D721Med (cell line): ENCODE measurements around the gene NYAP2.

ENCODE experiments used
- DNase-seq: peaks from one replicate; pipeline ENCODE4 v3.0.0; 2011; ENCODE audit warnings: low spot score; ENCODE audit not compliant: insufficient read length
- FAIRE-seq: peaks from 2 replicates; lab custom pipeline; 2011; peaks lifted over from hg19 to GRCh38; lab: Jason Lieb, UNC
- CTCF ChIP-seq: IDR thresholded peaks from 2 replicates; pipeline ENCODE4 v1.5.1; 2012; ENCODE audit warnings: mild to moderate bottlenecking, control low read depth; ENCODE audit not compliant: insufficient read depth; ENCODE audit errors: missing control alignments

The NYAP2 gene

GRCh38 chr2:225584796-225585195 is 185.3 kb downstream of the NYAP2 start:
- no peak for TF ChIP-seq CTCF
- FAIRE-seq: no peak

GRCh38 chr2:225590932-225591331 is 191.4 kb downstream of the NYAP2 start:
- no peak for FAIRE-seq

More at GRCh38 chr2:225584796-225585195, 185.3 kb downstream of the NYAP2 start:
- no peak for DNase-seq

GRCh38 chr2:225597911-225598310 is 198.4 kb downstream of the NYAP2 start:
- FAIRE-seq (no peak), DNase-seq (no peak)
- TF ChIP-seq CTCF: no peak

More at GRCh38 chr2:225590932-225591331, 191.4 kb downstream of the NYAP2 start:
- TF ChIP-seq CTCF: no peak
- DNase-seq: no peak

GRCh38 chr2:225598426-225598825 is 198.9 kb downstream of the NYAP2 start:
- FAIRE-seq: no peak
- no peak for DNase-seq
- TF ChIP-seq CTCF: no peak

- TF ChIP-seq CTCF: no peak
- no peak for DNase-seq
- no peak for FAIRE-seq
Measured at GRCh38 chr2:225598897-225599296, 199.4 kb downstream of the NYAP2 start.

GRCh38 chr2:225599856-225600255 is 200.3 kb downstream of the NYAP2 start:
- no peak for FAIRE-seq
- TF ChIP-seq CTCF: no peak
- DNase-seq: no peak

GRCh38 chr2:225600444-225600843 is 200.9 kb downstream of the NYAP2 start:
- no peak for TF ChIP-seq CTCF
- DNase-seq (no peak), FAIRE-seq (no peak)
